Measurements from ENCODE around the gene PKDCC. TPM values are rescaled to one million over a fixed set of nuclear protein-coding genes. Genes with fewer than 3 reads are reported as not detected.
"Not testable (repeated sequence)": the region's sequence is repeated elsewhere in the genome, so short reads cannot be mapped to it uniquely, and the experiment has no call there.

The PKDCC gene
- total and polyA plus RNA-seq, 4 donors: 2.0 to 76.0 (median 19.8) TPM

DNA sequence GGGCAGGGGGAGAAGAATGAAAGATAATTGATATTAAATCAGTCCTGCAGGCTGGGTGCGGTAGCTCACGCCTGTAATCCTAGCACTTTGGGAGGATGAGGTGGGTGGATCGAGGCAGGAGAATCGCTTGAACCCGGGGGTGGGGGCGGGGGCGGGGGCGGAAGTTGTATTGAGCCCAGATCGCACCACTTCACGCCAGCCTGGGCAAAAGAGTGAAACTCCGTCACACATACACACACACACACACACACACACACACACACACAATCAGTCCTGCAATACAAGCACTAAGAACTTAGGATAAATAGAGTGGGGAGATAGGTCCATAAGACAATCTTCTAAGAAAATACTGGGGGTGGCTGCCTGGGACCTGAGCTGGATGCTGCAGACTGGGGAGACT, 15.1 kb upstream of the PKDCC start:
- no peaks in the 10 kb centered on the region for H3K36me3 ChIP-seq (ENCODE audit: control insufficient read depth in 4 of 4, insufficient read depth in 3 of 4, low read depth in 1 of 4, low read length in 3 of 4)
- H3K9me3 ChIP-seq (ENCODE audit: control insufficient read depth in 4 of 4, low read length in 3 of 4): no peaks in the 10 kb centered on the region
- no peak for TF ChIP-seq RAD21 (IDR thresholded peaks at IDR 0.05)
- no peak for TF ChIP-seq HNF4G (IDR thresholded peaks at IDR 0.05)
- TF ChIP-seq JUND (IDR thresholded peaks at IDR 0.05): no peak
- no peak for TF ChIP-seq NR2F2 (IDR thresholded peaks at IDR 0.05)
- no peak for TF ChIP-seq YY1 (IDR thresholded peaks at IDR 0.05)
- TF ChIP-seq, protein P1, sequence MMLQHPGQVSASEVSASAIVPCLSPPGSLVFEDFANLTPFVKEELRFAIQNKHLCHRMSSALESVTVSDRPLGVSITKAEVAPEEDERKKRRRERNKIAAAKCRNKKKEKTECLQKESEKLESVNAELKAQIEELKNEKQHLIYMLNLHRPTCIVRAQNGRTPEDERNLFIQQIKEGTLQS (IDR thresholded peaks at IDR 0.05): no peak
- TF ChIP-seq, protein P2, sequence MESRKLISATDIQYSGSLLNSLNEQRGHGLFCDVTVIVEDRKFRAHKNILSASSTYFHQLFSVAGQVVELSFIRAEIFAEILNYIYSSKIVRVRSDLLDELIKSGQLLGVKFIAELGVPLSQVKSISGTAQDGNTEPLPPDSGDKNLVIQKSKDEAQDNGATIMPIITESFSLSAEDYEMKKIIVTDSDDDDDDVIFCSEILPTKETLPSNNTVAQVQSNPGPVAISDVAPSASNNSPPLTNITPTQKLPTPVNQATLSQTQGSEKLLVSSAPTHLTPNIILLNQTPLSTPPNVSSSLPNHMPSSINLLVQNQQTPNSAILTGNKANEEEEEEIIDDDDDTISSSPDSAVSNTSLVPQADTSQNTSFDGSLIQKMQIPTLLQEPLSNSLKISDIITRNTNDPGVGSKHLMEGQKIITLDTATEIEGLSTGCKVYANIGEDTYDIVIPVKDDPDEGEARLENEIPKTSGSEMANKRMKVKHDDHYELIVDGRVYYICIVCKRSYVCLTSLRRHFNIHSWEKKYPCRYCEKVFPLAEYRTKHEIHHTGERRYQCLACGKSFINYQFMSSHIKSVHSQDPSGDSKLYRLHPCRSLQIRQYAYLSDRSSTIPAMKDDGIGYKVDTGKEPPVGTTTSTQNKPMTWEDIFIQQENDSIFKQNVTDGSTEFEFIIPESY (IDR thresholded peaks at IDR 0.05): no peak
- no peak for TF ChIP-seq TAF1 (conservative IDR thresholded peaks at IDR 0.05)
- TF ChIP-seq, protein P3, sequence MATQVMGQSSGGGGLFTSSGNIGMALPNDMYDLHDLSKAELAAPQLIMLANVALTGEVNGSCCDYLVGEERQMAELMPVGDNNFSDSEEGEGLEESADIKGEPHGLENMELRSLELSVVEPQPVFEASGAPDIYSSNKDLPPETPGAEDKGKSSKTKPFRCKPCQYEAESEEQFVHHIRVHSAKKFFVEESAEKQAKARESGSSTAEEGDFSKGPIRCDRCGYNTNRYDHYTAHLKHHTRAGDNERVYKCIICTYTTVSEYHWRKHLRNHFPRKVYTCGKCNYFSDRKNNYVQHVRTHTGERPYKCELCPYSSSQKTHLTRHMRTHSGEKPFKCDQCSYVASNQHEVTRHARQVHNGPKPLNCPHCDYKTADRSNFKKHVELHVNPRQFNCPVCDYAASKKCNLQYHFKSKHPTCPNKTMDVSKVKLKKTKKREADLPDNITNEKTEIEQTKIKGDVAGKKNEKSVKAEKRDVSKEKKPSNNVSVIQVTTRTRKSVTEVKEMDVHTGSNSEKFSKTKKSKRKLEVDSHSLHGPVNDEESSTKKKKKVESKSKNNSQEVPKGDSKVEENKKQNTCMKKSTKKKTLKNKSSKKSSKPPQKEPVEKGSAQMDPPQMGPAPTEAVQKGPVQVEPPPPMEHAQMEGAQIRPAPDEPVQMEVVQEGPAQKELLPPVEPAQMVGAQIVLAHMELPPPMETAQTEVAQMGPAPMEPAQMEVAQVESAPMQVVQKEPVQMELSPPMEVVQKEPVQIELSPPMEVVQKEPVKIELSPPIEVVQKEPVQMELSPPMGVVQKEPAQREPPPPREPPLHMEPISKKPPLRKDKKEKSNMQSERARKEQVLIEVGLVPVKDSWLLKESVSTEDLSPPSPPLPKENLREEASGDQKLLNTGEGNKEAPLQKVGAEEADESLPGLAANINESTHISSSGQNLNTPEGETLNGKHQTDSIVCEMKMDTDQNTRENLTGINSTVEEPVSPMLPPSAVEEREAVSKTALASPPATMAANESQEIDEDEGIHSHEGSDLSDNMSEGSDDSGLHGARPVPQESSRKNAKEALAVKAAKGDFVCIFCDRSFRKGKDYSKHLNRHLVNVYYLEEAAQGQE (IDR thresholded peaks at IDR 0.05): no peak
- TF ChIP-seq GABPA (IDR thresholded peaks at IDR 0.05 in 1 of 2, conservative IDR thresholded peaks at IDR 0.05 in 1 of 2): no peak
- TF ChIP-seq FOXA2 (IDR thresholded peaks at IDR 0.05): no peak
- H3K27ac ChIP-seq (ENCODE audit: low read depth in 1 of 2, low read length in 2 of 2): no peak overlapping the region
- peaks cover 0 to 3% (median 0%) of the 10 kb centered on the region in 4 donors for H3K4me1 ChIP-seq (ENCODE audit: control insufficient read depth in 4 of 4, insufficient read depth in 4 of 4, low read length in 3 of 4)
- DNase-seq (ENCODE audit: low spot score): no peak
- H3K27me3 ChIP-seq (ENCODE audit: control insufficient read depth in 4 of 4, insufficient read depth in 4 of 4, low read length in 3 of 4): no peaks in the 10 kb centered on the region
- H3K9ac ChIP-seq (ENCODE audit: low read depth in 1 of 2, low read length in 2 of 2): no peak overlapping the region
- WGBS: 72% methylated on average over 11 of the region's 11 CpGs
- H3K4me3 ChIP-seq (ENCODE audit: low read depth in 1 of 3, low read length in 3 of 3): no peak overlapping the region

DNA sequence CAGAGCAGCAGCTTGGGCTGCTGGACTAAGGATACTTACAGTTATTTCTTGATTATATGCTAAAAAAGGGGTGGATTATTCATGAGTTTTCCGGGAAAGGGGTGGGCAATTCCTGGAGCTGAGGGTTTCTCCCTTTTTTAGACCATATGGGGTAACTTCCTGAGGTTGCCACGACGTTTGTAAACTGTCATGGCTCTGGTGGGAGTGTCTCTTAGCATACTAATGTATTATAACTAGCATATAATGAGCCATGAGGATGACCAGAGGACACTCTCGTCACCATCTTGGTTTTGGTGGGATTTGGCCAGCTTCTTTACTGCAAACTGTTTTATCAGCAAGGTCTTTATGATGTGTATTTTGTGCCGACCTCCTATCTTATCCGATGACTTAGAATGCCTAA, 13.7 kb upstream of the PKDCC start:
- H3K9me3 ChIP-seq (ENCODE audit: control insufficient read depth in 4 of 4, low read length in 3 of 4); H3K36me3 ChIP-seq (ENCODE audit: control insufficient read depth in 4 of 4, insufficient read depth in 3 of 4, low read depth in 1 of 4, low read length in 3 of 4); H3K4me1 ChIP-seq (ENCODE audit: control insufficient read depth in 4 of 4, insufficient read depth in 4 of 4, low read length in 3 of 4); H3K4me3 ChIP-seq (ENCODE audit: low read depth in 1 of 3, low read length in 3 of 3); H3K27me3 ChIP-seq (ENCODE audit: control insufficient read depth in 4 of 4, insufficient read depth in 4 of 4, low read length in 3 of 4); H3K27ac ChIP-seq (ENCODE audit: low read depth in 1 of 2, low read length in 2 of 2); DNase-seq (ENCODE audit: low spot score); H3K9ac ChIP-seq (ENCODE audit: low read depth in 1 of 2, low read length in 2 of 2): not testable (repeated sequence)
- 86% methylated on average over 6 of the region's 6 CpGs for WGBS

DNA sequence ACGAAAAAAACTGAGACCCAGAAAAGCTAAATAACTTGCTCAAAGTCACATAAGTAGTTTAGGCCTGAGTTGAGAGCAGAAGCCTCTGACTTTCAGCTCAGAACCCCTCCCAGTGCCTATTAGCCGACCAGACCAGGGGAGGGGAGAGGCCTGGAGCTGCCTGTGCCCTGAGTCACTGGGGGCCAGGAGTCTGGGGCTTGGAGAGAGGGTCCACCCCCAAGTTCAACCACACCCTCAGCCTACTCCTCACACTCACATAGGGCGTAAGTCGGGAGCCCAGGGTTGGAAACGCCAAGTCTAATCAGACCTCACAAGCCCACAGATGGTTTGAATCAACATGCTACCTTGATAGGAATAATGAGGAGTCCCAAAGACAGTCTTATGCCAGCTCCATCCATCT, 12.6 kb upstream of the PKDCC start:
- Histone ChIP-seq H3K27ac (ENCODE audit: low read depth in 1 of 2, low read length in 2 of 2) (no peak overlapping the region), H3K9me3 (ENCODE audit: control insufficient read depth in 4 of 4, low read length in 3 of 4) (no peaks in the 10 kb centered on the region), H3K9ac (ENCODE audit: low read depth in 1 of 2, low read length in 2 of 2) (no peak overlapping the region), H3K27me3 (ENCODE audit: control insufficient read depth in 4 of 4, insufficient read depth in 4 of 4, low read length in 3 of 4) (no peaks in the 10 kb centered on the region), H3K36me3 (ENCODE audit: control insufficient read depth in 4 of 4, insufficient read depth in 3 of 4, low read depth in 1 of 4, low read length in 3 of 4) (no peaks in the 10 kb centered on the region), H3K4me1 (ENCODE audit: control insufficient read depth in 4 of 4, insufficient read depth in 4 of 4, low read length in 3 of 4) (peaks cover 0 to 3% (median 0%) of the 10 kb centered on the region in 4 donors), H3K4me3 (ENCODE audit: low read depth in 1 of 3, low read length in 3 of 3) (no peak overlapping the region)
- DNase-seq (ENCODE audit: low spot score): no peak
- WGBS: 91% methylated on average over 5 of the region's 5 CpGs
- TF ChIP-seq, protein P2 (IDR thresholded peaks at IDR 0.05): no peak
- TF ChIP-seq HNF4G (IDR thresholded peaks at IDR 0.05): no peak
- no peak for TF ChIP-seq GABPA (IDR thresholded peaks at IDR 0.05 in 1 of 2, conservative IDR thresholded peaks at IDR 0.05 in 1 of 2)
- TF ChIP-seq EGR1 (IDR thresholded peaks at IDR 0.05; ENCODE audit: low read depth in 2 of 2): no peak
- TF ChIP-seq FOXA1 (IDR thresholded peaks at IDR 0.05): no peak
- no peak for TF ChIP-seq RXRA (IDR thresholded peaks at IDR 0.05)
- TF ChIP-seq SP1 (IDR thresholded peaks at IDR 0.05): no peak
- TF ChIP-seq RAD21 (IDR thresholded peaks at IDR 0.05): no peak
- TF ChIP-seq, protein P4, sequence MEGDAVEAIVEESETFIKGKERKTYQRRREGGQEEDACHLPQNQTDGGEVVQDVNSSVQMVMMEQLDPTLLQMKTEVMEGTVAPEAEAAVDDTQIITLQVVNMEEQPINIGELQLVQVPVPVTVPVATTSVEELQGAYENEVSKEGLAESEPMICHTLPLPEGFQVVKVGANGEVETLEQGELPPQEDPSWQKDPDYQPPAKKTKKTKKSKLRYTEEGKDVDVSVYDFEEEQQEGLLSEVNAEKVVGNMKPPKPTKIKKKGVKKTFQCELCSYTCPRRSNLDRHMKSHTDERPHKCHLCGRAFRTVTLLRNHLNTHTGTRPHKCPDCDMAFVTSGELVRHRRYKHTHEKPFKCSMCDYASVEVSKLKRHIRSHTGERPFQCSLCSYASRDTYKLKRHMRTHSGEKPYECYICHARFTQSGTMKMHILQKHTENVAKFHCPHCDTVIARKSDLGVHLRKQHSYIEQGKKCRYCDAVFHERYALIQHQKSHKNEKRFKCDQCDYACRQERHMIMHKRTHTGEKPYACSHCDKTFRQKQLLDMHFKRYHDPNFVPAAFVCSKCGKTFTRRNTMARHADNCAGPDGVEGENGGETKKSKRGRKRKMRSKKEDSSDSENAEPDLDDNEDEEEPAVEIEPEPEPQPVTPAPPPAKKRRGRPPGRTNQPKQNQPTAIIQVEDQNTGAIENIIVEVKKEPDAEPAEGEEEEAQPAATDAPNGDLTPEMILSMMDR (IDR thresholded peaks at IDR 0.05; ENCODE audit: low read depth, low read length, missing input control): no peak

Data from liver (tissue), 9 donors.